Measurements from ENCODE around the gene LMOD1.
"Not testable (repeated sequence)": the region's sequence is repeated elsewhere in the genome, so short reads cannot be mapped to it uniquely, and the experiment has no call there.

LMOD1 gene

DNA sequence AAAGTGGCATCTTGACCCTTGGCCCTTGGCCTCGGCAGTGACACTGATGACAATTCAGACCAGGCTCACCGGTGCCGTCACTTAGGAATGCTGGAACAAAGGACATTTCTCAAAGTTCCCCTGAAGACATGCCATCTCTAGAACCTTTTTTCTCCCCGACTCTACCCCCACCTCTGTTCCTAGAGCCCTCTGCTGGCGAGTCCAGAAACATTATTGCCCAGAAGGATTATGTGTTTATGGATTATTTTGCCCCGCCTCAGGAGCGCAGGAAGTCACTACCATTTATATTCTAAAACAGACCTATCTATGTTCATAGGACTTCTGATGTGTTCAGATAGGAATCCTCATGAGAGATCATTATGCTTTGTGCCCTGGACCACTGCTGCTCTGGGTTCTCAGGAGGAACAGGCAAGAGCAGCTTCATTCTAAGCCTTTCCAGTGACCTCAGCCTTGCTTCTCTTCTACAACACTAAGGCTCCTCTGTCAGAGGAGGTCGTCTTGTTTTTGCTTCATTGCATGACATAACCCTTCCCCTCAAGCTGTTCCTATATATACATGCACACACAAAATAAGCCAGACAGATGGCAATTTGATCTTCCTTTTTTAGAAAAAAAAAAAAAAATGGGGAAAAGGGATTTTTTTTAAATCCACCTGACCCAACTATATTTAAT is 70.1 kb downstream of the LMOD1 start:
- TF ChIP-seq, protein P1, sequence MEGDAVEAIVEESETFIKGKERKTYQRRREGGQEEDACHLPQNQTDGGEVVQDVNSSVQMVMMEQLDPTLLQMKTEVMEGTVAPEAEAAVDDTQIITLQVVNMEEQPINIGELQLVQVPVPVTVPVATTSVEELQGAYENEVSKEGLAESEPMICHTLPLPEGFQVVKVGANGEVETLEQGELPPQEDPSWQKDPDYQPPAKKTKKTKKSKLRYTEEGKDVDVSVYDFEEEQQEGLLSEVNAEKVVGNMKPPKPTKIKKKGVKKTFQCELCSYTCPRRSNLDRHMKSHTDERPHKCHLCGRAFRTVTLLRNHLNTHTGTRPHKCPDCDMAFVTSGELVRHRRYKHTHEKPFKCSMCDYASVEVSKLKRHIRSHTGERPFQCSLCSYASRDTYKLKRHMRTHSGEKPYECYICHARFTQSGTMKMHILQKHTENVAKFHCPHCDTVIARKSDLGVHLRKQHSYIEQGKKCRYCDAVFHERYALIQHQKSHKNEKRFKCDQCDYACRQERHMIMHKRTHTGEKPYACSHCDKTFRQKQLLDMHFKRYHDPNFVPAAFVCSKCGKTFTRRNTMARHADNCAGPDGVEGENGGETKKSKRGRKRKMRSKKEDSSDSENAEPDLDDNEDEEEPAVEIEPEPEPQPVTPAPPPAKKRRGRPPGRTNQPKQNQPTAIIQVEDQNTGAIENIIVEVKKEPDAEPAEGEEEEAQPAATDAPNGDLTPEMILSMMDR (IDR thresholded peaks at IDR 0.05; ENCODE audit: low read depth, low read length), result peak; percentile 47
- H3K4me3 ChIP-seq (ENCODE audit: low read depth, low read length), result no peak overlapping the region

DNA sequence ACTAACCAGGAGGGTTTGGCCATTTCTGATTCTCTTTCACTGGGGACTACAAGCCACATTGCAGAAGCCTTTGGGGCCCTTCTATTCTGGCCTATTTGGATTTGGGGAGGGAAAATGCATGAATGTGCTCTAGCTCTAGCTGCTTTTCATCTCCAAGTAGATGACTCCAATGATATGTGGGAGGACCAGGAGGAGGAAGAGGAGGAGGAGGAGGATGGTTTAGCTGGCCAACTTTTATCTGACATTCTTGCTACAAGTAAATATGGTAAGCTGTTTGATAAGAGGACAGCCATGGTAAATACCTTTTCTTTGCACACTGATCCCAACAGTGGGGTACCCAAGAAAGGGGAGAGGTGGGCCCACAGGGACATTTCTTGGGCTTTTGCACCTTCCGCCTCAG is 71.7 kb downstream of the LMOD1 start:
- TF ChIP-seq, protein P1 (IDR thresholded peaks at IDR 0.05; ENCODE audit: low read depth, low read length), result no peak
- no peak overlapping the region for H3K4me3 ChIP-seq (ENCODE audit: low read depth, low read length)

DNA sequence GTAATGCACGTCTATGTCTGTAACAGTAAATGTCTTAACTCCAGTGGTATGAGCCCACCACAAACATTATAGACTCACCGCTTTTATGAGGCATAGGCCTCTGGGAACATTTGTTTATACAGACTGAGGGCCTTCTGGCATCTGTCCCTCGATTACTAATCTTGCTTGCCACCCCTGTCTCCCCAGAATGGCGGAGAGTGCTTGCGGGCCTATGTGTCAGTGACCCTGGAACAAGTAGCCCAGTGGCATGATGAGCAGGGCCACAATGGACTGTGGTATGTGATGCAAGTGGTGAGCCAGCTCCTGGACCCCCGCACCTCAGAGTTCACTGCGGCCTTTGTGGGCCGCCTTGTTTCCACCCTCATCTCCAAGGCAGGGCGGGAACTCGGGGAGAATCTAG is 76.0 kb downstream of the LMOD1 start:
- no peak overlapping the region for H3K4me3 ChIP-seq (ENCODE audit: low read depth, low read length)
- TF ChIP-seq, protein P1 (IDR thresholded peaks at IDR 0.05; ENCODE audit: low read depth, low read length), result no peak

DNA sequence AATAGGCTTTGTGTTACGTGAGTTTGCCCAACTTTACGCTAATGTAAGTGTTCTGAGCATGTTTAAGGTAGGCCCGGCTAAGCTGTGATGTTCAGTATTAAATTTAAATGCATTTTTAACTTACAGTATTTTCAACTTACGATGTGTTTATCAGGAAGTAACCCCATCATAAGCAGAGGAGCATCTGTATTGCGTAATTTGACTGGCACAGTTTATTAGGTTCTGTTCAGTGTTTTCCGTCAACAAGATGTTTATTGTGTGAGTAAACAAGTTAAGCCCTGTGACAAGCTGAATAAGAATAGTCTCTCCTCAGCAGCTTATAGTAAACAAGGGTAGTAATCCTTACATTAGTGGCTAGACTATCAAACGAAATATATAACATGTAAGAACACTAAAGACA is 84.9 kb downstream of the LMOD1 start:
- no peak overlapping the region for H3K4me3 ChIP-seq (ENCODE audit: low read depth, low read length)
- TF ChIP-seq, protein P1 (IDR thresholded peaks at IDR 0.05; ENCODE audit: low read depth, low read length), result no peak

DNA sequence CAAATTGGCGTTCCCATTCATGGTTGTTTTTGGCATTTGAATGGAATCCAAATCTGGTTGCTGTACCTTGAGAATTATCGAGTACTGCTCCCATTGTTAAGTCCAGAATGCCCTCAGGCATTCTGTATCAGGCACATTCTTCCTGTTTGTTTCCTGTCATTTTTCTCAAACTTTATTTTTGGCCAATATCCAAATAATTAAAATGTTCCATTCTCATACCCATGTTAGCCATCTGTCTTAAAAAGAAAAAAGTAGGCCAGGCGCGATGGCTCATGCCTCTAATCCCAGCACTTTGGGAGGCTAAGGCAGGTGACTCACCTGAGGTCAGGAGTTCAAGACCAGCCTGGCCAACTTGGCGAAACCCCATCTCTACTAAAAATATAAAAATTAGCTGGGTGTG is 86.9 kb downstream of the LMOD1 start:
- TF ChIP-seq, protein P1 (IDR thresholded peaks at IDR 0.05; ENCODE audit: low read depth, low read length), result no peak
- no peak overlapping the region for H3K4me3 ChIP-seq (ENCODE audit: low read depth, low read length)

DNA sequence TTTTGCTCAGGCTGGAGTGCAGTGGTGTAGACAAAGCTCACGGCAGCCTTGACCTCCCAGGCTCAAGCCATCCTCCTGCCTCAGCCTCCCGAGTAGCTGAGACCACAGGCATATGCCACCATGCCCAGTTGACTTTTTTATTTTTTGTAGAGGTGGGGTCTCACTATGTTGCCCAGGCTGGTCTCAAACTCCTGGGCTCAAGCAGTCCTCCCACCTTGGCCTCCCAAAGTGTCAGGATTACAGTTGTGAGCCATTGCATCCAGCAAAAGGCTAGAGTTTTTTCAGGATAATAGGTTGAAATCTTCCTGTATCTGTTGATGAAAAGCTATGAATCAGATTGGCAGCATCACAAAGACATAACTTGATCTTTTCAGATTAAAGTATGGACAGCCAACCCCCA is 89.6 kb downstream of the LMOD1 start:
- not testable (repeated sequence) for H3K4me3 ChIP-seq (ENCODE audit: low read depth, low read length)

DNA sequence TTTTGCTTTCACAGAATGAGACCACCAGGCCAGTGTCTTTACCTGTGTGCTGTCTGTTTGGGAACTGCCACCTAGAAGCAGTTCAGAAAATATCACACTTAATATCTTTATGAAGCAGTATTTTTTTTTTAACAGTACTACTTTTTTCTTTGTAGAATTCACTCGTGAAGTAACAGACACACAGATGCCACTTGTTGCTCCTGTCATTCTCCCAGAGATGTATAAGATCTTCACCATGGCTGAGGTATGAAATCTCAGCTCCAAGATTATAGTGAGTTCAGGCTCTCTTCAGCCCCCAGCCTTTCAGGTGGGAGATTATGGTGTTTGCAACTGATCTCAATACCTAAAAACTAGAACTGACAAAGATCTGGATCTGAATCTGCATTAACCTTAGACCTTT is 94.4 kb downstream of the LMOD1 start:
- TF ChIP-seq, protein P1 (IDR thresholded peaks at IDR 0.05; ENCODE audit: low read depth, low read length), result no peak
- no peak overlapping the region for H3K4me3 ChIP-seq (ENCODE audit: low read depth, low read length)

DNA sequence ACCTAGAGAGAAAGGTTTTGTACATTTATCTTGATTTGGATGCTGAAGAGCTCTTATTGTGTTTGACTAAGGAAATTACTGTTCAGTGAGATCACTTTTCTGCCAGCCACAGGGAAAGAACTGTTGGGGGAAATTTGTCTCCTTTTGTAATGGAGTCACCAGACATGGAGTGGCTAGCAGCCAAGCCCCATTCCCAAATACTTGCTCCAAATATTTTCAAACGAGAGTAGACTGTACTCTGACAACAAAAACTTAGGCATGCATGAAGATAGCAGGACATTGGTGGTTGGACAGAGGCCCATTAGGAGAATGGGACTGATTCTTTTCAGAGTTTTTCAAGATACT is 96.3 kb downstream of the LMOD1 start:
- TF ChIP-seq, protein P1 (IDR thresholded peaks at IDR 0.05; ENCODE audit: low read depth, low read length), result no peak
- no peak overlapping the region for H3K4me3 ChIP-seq (ENCODE audit: low read depth, low read length)

Data from WI38 (cell line).